GM21717 (cell line): ENCODE measurements around the gene PRR15.
"Not testable (repeated sequence)": the region's sequence is repeated elsewhere in the genome, so short reads cannot be mapped to it uniquely, and the experiment has no call there.

Experiments used
- ATAC-seq: cut with Tn5 transposase; IDR thresholded peaks from one replicate; pipeline ENCODE4 v1.9.1; 2021; ENCODE audit warnings: mild to moderate bottlenecking, moderate library complexity; ENCODE audit not compliant: unreplicated experiment

Gene PRR15

GRCh38 chr7:29563590-29564495, at the start of gene PRR15:
PRR15 (plus strand) TSS chr7:29563835; CDS start chr7:29566330, 2,495 bp downstream.
- no peak for ATAC-seq

- no peak for ATAC-seq
These were observed 47.1 kb upstream of the PRR15 start for GRCh38 chr7:29516491-29516890.

- ATAC-seq: no peak
These were observed 45.0 kb upstream of the PRR15 start for GRCh38 chr7:29518616-29519015.

GRCh38 chr7:29523728-29524127, 39.9 kb upstream of the PRR15 start:
- ATAC-seq: no peak

- ATAC-seq: no peak
These were observed 36.0 kb upstream of the PRR15 start for GRCh38 chr7:29527505-29528108.

- not testable (repeated sequence) for ATAC-seq
These were observed 35.1 kb upstream of the PRR15 start for GRCh38 chr7:29528526-29528925.

GRCh38 chr7:29538389-29538788, 25.2 kb upstream of the PRR15 start:
- ATAC-seq: no peak

GRCh38 chr7:29539471-29539870, 24.2 kb upstream of the PRR15 start:
- no peak for ATAC-seq

- no peak for ATAC-seq
These were observed 16.2 kb upstream of the PRR15 start for GRCh38 chr7:29547421-29547820.

GRCh38 chr7:29548823-29549222, 14.8 kb upstream of the PRR15 start:
- ATAC-seq: no peak

GRCh38 chr7:29552392-29552791, 11.2 kb upstream of the PRR15 start:
- ATAC-seq: no peak

- no peak for ATAC-seq
These were observed 8.6 kb upstream of the PRR15 start for GRCh38 chr7:29555061-29555460.

- no peak for ATAC-seq
These were observed 7.0 kb upstream of the PRR15 start for GRCh38 chr7:29556405-29557195.

GRCh38 chr7:29557954-29558353, 5.7 kb upstream of the PRR15 start:
- ATAC-seq: no peak

GRCh38 chr7:29561271-29561670, 2.4 kb upstream of the PRR15 start:
- no peak for ATAC-seq

GRCh38 chr7:29562307-29562706, 1.3 kb upstream of the PRR15 start:
- ATAC-seq: no peak

- no peak for ATAC-seq
These were observed 1.0 kb downstream of the PRR15 start for GRCh38 chr7:29564496-29565223.

GRCh38 chr7:29565224-29565630, 1.6 kb downstream of the PRR15 start:
- no peak for ATAC-seq

- ATAC-seq: no peak
These were observed 2.0 kb downstream of the PRR15 start for GRCh38 chr7:29565634-29565981.

GRCh38 chr7:29565982-29566746, 2.5 kb downstream of the PRR15 start:
- no peak for ATAC-seq
